GM18517 (cell line): ENCODE measurements around the gene STK40.

Experiments used
- ATAC-seq: cut with Tn5 transposase; IDR thresholded peaks from one replicate; pipeline ENCODE4 v1.9.1; 2021; ENCODE audit warnings: mild to moderate bottlenecking, moderate library complexity; ENCODE audit not compliant: unreplicated experiment

Gene STK40

GRCh38 chr1:36398370-36398977 is 12.8 kb upstream of the STK40 start:
- ATAC-seq: no peak

GRCh38 chr1:36397378-36398230 is 11.9 kb upstream of the STK40 start, which contains the start of gene LSM10:
Gene LSM10 (minus strand): TSS chr1:36397908. CDS start chr1:36394129, 3,779 bp downstream.
- peak; percentile 56 for ATAC-seq

GRCh38 chr1:36397083-36397377 is 11.3 kb upstream of the STK40 start:
- no peak for ATAC-seq

- no peak for ATAC-seq
Observed at GRCh38 chr1:36396359-36396758, 10.6 kb upstream of the STK40 start.

DNA sequence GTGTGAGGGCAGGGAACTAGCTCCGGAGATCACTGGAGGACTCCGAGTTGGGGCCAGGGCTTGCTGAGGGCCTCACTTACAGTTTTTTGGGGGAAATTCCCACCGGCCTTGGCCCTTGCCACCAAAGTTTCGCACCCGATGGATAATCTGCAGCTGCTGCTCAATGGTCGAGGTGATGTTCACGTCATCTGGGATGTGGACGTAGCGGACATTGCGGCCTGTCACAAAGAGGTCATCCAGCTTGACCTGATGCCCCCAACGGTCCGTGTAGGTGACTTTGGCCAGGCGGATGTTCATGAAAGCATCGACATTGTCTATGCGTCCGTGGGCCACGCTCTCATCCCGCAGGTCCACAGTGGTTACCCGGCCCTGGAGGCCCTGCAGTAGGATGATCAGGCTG is 8.0 kb upstream of the STK40 start:
- ATAC-seq: no peak

- no peak for ATAC-seq
Observed at GRCh38 chr1:36392836-36393235, 7.1 kb upstream of the STK40 start.

- no peak for ATAC-seq
Observed at GRCh38 chr1:36391271-36391670, 5.5 kb upstream of the STK40 start.

DNA sequence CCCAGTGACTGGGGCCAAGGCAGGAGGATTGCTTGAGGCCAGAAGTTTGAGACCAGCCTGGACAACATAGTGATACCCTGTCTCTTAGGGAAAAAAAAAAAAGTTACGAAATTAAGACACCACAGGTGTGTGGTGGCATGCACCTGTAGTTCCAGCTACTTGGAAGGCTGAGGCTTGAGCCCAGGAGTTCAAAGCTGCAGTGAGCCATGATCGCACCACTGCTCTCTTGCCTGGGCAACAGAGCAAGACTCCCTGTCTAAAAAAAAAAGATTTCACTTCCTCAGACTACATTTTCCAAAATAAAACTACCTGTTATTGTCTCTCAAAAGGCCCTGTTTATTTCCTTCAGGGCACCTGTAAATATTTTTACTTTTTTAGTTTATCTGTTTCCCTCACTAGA is 4.7 kb upstream of the STK40 start:
- ATAC-seq: no peak

DNA sequence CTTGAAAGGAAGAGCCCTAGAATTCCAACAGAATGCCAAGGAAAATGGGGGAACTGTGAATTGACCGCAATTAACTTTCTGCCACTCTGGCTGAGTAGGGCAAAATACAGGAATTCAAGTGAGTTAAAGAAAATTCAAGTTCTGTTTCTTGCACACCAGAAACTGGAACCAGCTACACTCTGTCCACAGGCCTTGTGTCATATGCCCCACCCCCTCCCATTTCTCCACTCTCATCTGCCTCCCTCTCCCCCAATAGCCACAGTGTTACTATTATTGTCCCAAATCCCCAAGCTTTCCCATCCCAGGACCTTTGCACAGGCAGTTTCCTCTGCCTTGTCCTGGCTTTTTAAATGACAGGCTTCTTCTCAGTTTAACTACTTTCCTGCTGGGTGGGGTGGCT is 4.3 kb upstream of the STK40 start:
- ATAC-seq: no peak

GRCh38 chr1:36389261-36389660 is 3.5 kb upstream of the STK40 start:
- ATAC-seq: no peak

DNA sequence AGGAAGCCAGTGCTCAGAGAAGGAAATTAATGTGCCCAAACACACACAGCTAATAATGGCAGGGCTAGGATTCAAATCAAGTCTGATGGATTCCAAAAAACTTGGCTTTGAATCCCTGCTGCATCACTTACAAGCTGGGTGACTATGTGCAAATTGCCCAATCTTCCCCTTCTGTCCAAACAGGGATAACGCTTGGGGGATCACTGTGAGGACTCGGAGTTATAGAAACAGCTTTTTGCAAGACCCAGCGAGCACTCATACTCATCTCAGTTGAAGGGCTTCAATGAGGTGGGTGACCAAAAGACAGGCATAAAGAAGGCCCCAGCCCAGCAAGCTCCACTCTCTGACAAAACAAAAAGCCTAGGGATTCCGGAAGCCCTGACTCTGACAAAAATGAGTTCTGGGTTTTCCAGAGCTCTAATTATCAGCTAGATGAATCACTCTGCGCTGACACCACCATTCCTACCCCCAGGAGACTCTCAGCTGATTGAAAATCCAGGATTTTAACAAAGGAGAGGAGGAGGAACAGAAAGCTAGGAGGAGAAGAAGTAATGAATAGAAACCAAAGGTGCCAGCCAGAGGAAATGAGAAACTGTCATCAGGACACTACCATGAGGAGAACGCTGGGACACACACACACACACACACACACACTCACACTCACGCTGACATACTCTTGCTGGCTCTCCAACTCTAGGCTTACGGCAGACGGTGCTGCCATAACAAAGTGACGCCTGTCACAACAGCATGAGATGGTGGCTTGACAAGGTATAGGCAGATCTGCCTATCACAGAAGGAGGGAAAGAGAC is 1.6 kb upstream of the STK40 start:
- no peak for ATAC-seq

DNA sequence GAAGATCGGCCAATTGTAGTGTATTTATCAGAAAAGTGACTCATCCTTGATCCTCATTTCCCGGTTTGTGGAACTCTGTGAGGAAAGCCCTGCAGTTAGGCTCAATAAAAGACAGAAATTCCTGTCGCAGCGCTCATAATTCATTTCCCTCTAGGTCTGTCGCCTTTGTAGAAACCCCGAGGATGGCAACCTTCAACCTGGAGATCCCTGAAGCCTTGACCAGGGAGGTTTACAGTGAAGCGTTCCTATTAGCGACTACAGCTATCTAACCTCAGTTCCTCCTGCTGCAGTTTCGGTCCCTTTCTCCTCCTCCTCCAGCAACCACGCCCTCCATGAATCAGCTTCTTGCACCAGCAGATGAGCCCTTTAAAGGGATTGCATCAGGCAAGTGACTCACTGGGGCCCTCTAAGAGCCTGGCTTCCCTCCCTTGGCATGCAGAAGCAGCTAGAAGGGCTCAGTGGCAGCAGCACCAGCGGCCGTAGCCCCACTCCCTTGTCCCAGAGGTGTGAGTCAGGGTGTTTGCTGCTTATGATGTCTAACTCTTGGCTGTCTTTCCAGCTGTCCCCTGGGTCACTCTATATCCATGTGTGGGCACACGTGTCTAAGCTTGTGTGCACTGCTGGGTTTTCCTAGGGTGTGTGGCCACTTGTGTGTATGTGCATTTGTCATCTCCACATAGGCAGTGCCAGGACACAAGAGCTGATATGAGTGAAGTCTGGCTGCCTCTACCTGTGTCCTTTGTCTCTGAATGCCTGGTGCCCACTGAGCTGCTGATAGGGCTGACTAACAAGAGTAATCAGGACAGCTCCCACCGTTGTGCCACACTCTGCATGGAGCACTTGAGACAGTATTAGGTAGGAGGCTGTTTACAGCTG is 779 bp upstream of the STK40 start:
- peak; percentile 47 for ATAC-seq

DNA sequence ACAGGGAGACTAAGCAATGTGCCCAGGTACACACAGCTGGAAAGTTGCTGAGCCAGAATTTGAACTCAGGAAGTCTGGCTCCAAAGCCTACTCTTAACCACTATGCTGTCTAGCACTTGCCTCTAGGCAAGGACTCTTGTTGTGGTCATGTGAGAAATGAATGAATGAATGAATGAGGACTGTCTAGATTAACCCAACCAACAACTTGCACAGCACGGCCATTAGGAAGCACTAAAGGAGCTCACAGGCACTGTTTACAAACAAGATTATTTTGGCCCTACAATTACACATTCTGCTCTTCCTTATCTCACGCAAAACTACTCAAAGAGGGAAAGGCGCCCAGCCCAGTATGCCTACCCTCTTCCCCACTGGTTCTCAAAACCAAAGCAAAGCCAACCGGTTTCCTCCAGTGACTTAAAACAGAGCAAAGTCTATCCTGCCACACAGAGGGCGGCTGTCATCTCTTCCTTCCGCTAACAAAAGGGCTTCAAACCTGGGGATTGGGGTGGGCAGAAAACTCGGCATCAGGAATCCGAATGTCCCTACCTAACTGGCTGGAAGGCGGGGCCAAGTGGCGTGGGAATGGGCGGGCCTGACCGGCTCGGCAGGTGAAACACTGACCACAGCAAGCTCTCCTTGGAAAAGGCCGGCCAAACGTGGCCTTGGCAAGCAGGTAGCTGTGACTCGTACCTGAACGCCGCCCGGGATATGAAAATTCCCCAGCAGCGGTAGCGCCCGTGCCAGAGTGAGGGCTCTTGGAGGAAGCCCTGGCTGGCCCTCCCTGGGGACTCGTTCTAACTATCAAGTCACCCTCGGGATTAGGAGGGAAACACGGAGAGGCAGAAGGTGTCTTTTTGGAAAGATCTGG is 948 bp downstream of the STK40 start:
- no peak for ATAC-seq

GRCh38 chr1:36383240-36383639 is 2.5 kb downstream of the STK40 start:
- ATAC-seq: no peak

GRCh38 chr1:36382669-36383068 is 3.1 kb downstream of the STK40 start:
- no peak for ATAC-seq

GRCh38 chr1:36382231-36382630 is 3.5 kb downstream of the STK40 start:
- no peak for ATAC-seq

DNA sequence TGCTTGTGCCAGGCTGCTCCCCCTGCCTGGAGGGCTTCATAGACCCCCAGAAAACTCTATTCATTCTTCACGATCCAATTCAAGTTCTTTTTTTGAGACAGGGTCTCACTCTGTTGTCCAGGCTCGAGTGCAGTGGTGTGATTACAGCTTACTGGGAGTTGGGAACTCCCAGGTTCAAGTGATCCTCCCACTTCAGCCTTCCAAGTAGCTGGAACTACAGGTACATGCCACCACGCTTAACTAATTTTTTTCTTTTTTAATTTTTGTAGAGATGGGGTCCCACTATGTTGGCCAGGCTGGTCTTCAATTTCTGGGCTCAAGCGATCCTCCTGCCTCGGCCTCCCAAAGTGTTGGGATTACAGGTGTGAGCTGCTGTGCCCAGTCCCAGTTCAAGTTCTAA is 4.3 kb downstream of the STK40 start:
- ATAC-seq: no peak

- no peak for ATAC-seq
Observed at GRCh38 chr1:36380782-36381181, 4.9 kb downstream of the STK40 start.

GRCh38 chr1:36380143-36380619 is 5.5 kb downstream of the STK40 start:
- no peak for ATAC-seq
